Left ventricle myocardium superior (tissue), 1 donor: ENCODE data around the gene NOP14. TPM values are rescaled to one million over a fixed set of nuclear protein-coding genes. Genes with fewer than 3 reads are reported as not detected.
A peak's percentile ranks its signal among the peaks of the same experiment; 100 is the strongest.
"Not testable (repeated sequence)": the region's sequence is repeated elsewhere in the genome, so short reads cannot be mapped to it uniquely, and the experiment has no call there.

ENCODE experiments used
- ATAC-seq: fragments of 200-7000 bp; cut with Tn5 transposase; one replicate; pipeline ENCODE4 v1.9.1; 2020; ENCODE audit warnings: mild to moderate bottlenecking, moderate library complexity
- DNase-seq: peaks from one replicate; pipeline ENCODE4 v3.0.0-alpha.2; 2020
- intact Hi-C: fragments of 100-400 bp; cut with micrococcal nuclease; formaldehyde crosslinking; loops from one replicate; pipeline ENCODE4 v1.11.0; 2022
- total RNA-seq: library from RNA; stranded (reverse); fragmentation: NEBNext Ultra II Directional; extraction: Animal tissue kit (Norgen Biotek cat#: 25700); gene quantifications from one replicate; pipeline ENCODE4 v1.2.1, GENCODE V29; 2021
- donor health status: DM: no; HTN: yes; CAD: no; lungs with severe emphysema.

The NOP14 gene
- total RNA-seq, 1 donor from 2014 or later = 19.9 TPM

GRCh38 chr4:2924765-2925301 is 38.4 kb downstream of the NOP14 start:
- DNase-seq (no peak), ATAC-seq (no peak)
- intact Hi-C loops = no loop called here

GRCh38 chr4:2924286-2924685 is 38.9 kb downstream of the NOP14 start:
- intact Hi-C loops = no loop called here
- peak; percentile 13 for DNase-seq
- ATAC-seq = no peak

- intact Hi-C loops = no loop called here
- ATAC-seq = no peak
- peak; percentile 19 for DNase-seq
Observed at GRCh38 chr4:2923668-2924173, 39.5 kb downstream of the NOP14 start.

DNA sequence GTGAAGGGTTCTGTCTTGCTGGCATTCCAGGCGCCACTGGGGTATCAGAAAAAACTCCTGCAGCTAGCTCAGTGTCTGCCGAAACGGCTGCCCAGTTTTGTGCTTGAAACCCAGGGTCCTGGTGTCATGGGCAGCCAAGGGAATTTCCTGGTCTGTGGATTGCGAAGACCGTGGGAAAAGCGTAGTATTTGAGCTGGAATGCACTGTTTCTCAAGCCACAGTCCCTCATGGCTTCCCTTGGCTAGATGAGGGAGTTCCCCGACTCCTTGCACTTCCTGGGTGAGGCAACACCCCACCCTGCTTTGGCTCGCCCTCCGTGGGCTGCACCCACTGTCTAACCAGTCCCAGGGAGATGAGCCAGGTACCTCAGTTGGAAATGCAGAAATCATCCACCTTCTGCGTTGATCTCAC is 40.1 kb downstream of the NOP14 start:
- ATAC-seq = no peak
- intact Hi-C loops = no loop called here
- DNase-seq = peak; percentile 10

- DNase-seq, intact Hi-C loops, ATAC-seq: not testable (repeated sequence)
Observed at GRCh38 chr4:2922453-2923101, 40.6 kb downstream of the NOP14 start.

DNA sequence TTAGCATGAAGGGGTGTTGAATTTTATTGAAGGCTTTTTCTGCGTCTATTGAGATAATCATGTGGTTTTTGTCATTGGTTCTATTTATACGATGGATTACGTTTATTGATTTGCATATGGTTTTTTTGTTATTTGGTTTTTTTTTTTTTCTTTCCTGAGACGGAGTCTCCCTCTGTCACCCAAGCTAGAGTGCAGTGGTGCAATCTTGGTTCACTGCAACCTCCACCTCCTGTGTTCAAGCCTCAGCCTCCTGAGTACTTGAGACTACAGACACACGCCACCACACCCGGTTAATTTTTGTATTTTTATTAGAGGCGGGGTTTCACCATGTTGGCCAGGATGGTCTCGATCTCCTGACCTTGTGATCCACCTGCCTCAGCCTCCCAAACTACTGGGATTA is 44.5 kb downstream of the NOP14 start:
- intact Hi-C loops, ATAC-seq: not testable (repeated sequence)

GRCh38 chr4:2918300-2918699 is 44.9 kb downstream of the NOP14 start:
- DNase-seq, ATAC-seq, intact Hi-C loops: not testable (repeated sequence)

More for the DNA sequence above, 44.5 kb downstream of the NOP14 start:
- DNase-seq = not testable (repeated sequence)

GRCh38 chr4:2916696-2917095 is 46.5 kb downstream of the NOP14 start:
- DNase-seq, intact Hi-C loops, ATAC-seq: not testable (repeated sequence)

DNA sequence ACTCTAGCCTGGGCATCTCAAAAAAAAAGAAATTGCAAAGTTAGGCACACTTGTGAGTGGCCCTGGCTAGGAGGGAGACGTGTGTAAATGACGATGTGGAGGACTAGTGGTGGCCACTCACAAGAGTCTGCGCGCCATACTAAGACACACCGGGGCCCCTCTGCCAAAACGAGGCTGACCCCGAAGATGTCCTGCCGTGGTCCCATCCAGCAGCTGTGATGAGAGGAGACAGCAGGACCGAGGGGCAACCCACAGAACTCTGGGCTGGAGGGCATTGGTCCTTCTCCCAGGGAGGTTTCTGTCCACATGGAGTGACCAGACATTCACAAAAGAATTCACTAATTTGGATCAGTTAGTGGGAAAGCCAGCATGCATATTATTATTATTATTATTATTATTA is 47.4 kb downstream of the NOP14 start:
- DNase-seq (no peak), ATAC-seq (no peak)
- intact Hi-C loops = no loop called here

DNA sequence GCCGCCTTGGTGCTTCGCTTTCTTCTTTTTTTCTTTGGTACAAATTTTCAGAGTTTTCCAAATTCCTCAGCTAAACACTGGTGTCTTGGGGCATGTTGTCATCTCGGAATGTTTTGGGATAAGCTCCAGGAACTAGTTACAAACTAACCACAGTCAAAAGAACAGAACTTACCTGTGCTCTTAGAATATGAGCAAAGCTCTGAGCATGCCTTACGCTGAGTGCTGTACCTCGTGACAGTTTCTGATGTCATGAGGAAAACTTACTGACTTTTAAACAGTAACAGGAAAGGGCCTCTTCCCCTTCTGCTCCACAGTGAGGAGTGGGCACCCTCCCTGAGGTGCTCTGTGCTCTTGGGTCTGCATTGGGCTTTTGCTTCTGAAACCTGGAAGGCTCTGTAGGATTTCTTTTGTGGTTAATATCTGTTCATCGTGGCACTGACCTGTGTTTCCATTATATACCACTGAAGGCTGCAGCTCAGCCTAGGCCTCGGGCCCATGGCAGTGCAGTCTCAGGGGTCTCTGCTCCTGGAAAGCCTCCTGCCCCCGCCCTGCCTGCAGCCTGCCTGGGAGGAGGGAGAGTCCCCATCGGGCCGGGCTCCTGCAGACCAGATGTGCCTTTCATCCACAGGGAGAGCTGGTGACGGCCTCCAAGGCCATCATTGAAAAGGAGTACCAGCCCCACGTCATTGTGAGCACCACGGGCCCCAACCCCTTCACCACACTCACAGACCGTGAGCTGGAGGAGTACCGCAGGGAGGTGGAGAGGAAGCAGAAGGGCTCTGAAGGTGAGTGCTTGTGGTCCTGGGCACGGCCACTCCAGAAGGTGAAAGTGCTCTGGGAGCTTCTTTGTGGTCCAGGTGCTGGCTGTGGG is 48.7 kb downstream of the NOP14 start:
- intact Hi-C loops = no loop called here
- ATAC-seq (no peak), DNase-seq (no peak)

GRCh38 chr4:2913168-2913567 is 50.0 kb downstream of the NOP14 start:
- ATAC-seq = peak; percentile 81
- DNase-seq = peak; percentile 53
- intact Hi-C loops = no loop called here

- intact Hi-C loops = no loop called here
- ATAC-seq = no peak
- no peak for DNase-seq
Observed at GRCh38 chr4:2911868-2912267, 51.3 kb downstream of the NOP14 start.

DNA sequence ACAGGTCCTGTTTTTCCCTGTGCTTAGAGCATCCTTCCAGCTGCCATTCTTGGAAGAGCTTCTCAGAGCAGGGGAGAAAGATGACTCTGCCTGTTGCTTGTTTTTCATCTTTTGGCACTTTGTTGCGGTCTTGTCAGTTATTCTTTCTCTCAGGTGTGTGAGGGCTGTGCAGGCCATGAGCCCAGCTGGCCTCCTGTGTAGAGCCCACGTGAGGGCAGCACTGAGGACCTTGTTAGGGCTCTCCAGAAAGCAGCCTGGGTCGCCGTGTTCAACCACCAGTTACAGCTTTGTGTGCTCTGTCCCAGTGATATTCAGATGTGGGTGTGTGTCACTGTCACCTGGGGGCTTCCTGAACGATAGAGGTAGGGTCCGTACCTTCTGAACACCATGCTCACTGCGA is 52.8 kb downstream of the NOP14 start:
- peak; percentile 33 for ATAC-seq
- no peak for DNase-seq
- intact Hi-C loops = no loop called here

DNA sequence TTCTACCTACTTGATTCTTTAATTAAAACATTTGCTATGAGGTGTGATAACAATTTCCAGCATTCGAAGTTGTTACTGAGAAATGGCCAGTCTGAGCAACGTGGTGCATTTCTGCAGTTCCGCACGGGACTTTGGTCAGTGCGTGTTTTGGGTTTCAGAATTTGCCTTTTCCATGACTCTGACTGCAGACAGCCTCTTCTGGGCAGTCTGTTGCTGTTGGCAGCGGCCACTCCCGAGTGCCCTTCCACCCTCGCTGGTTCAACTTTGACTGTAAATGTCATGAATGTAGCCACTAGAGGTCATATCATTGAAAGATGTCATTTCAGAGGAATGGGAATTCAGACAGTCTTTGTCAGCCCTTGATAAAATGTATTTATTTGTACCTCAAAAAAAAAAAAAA is 53.6 kb downstream of the NOP14 start:
- intact Hi-C loops = no loop called here
- peak; percentile 24 for ATAC-seq

DNA sequence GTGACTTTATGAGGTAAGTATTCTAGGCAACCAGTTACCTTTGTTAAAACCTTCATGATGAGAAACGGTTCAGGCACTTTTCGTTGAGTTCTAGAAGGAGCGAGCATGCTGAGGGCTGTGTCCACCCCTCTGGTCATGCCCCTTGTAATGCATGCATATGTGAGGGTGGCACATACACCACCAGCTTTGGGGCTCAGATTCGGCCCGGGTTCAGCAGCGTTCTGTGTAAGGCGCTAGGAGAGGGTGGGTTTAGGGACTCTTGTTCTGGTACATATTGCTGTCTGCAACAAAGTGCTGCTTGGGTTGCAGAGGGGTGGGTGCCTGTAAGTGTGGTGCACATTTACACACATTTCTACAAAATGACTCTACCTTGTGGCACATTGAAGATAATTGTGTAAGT is 54.5 kb downstream of the NOP14 start:
- ATAC-seq (no peak), DNase-seq (no peak)
- intact Hi-C loops = no loop called here

More for the DNA sequence above, 53.6 kb downstream of the NOP14 start:
- no peak for DNase-seq

DNA sequence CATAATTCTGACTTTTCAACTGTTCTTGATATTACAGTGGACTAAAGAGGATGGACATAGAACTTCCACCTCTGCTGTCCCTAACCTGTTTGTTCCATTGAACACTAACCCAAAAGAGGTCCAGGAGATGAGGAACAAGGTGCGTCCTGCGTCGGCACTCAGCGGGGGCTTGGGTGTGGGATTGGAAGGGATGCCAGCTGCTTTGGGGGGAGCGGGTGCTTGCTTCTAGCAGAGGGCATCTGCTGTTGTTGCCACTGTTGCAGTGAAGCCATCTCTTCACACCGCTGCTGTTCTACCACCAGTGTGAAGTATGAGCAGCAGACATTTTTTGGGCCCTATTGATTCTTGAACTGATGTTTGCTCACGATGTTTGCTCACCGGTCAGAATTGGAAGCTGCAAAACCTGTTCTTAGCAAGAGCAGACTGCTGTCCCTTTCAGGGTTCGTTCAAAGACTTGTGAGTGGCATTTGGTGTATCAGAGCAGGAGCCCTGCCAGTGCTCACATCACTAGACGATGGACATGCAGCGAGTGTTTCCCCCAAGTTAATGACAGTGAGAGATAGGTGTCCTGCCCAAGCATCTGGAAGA is 55.4 kb downstream of the NOP14 start:
- intact Hi-C loops = no loop called here
- ATAC-seq (no peak), DNase-seq (no peak)

DNA sequence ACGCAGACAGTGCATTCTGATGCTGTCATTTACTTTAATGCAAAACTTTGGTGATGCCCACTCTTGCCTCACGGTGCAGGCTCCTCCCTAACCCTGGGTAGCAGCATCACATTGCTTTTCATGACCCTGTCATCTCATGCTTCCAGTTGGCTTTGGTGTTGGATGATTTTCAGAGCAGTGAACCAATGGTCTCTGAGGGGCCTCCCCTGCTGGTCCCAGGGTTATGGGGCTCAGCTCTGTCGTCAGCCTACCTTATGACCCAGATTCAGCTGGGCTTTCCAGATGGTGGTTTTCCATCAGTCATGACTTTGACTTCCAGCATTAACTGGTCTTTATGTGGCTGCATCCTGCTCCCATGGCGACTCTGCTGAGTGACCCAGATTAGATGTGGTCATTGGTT is 56.0 kb downstream of the NOP14 start:
- no peak for DNase-seq
- ATAC-seq = no peak
- intact Hi-C loops = no loop called here

DNA sequence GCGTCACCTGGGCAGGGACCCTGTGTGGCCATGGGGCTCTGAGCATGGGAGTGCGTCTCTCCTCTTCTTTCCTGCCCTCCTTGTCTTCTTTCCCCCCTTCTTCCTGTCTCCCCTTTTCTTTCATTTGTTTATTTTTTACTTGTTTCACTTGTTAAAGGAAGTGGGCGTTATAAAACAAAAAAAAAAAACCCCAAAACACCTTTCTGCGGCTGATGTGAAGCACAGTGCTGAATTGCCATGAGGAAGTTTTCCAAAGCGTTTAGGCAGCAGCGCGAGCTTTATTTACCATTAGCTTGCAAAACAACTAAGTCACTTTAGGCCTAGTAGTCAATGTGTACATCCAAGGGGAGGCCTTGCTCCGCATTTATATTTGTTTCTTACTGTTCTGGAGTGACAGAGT is 57.0 kb downstream of the NOP14 start:
- intact Hi-C loops = no loop called here
- ATAC-seq = no peak
- no peak for DNase-seq

DNA sequence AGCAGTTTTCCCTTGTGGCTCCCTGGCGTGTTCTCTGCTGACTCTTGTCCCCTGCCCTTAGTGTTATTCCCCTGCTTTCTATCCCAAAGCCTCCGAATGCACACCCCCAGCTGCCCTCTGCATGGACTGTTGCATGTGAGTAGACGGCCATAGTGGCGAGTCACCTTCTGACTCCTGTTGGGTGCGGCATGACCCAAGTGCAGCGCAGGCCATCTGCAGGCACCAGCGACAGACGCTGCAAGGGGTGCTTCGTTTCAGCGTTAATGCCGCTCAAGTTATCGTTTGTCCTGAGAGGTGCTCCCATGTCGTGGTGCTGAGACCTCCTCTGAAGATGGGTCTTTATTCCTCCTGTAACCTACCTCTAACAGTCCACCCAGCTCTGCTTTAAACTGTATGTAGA is 57.7 kb downstream of the NOP14 start:
- intact Hi-C loops = no loop called here
- DNase-seq = no peak
- no peak for ATAC-seq

- intact Hi-C loops = no loop called here
- ATAC-seq (no peak), DNase-seq (no peak)
Observed at GRCh38 chr4:2902126-2902525, 61.1 kb downstream of the NOP14 start.
